Stimulated activated CD4-positive, alpha-beta T cell treated with anti-CD3 and anti-CD28 coated beads, Interleukin-1b, Interleukin-23, amount 100 ng/mL, for 4 hours (primary cell): ENCODE results near the gene WDR5.

Experiments
- DNase-seq, 2 donors: peaks; one replicate each; pipeline ENCODE4 v3.0.0-alpha.2; 2020; ENCODE audit warnings: low read depth in 2 of 2

The WDR5 gene

GRCh38 chr9:134173127-134174072, 37.5 kb downstream of the WDR5 start:
- no peak for DNase-seq

GRCh38 chr9:134174073-134174449, 38.2 kb downstream of the WDR5 start:
- no peak for DNase-seq

- DNase-seq, result no peak
Measured at GRCh38 chr9:134174526-134175290, 38.8 kb downstream of the WDR5 start.

- no peak for DNase-seq
Measured at GRCh38 chr9:134175291-134175807, 39.5 kb downstream of the WDR5 start.

- DNase-seq, result no peak
Measured at GRCh38 chr9:134175808-134176598, 40.1 kb downstream of the WDR5 start.

- DNase-seq, result no peak
Measured at GRCh38 chr9:134176599-134176968, 40.7 kb downstream of the WDR5 start.

GRCh38 chr9:134177186-134177585, 41.3 kb downstream of the WDR5 start:
- no peak for DNase-seq

DNA sequence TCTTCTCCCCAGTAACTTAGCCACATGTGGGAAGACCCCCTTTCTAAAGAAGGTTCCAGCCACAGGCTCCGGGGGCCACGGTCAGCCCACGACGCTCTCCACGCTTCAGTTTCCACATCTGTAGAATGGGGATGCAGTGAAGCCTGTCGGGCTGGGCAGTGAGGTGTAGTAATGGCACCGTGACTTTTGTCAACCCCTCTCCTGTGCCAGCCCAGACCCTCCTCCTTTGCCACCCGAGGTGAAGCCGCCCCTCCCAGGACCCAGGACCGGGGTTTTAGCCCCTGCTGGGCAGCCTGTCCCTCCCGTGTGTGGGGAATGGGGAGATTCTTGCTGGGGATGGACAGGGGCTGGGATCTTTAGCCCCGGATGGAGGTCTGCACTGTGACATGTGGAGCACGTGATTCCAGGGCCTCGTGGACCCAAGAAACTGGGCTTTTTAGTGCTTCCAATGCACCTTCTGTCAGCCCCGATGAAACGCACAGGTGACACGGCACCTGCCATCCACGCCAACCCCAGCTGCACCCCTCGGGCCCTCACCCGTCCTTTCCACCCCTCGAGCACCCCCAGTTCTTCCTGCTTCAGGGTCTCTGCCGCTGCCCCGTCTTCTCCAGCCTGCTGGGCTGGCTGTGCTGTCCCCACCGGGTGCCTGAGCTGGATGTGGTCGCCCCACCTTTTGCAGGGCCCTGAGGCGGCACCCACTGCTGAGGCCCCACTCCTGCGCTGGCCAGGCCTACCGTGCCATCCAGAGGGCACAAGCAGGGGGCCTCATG, 41.9 kb downstream of the WDR5 start:
- no peak for DNase-seq

DNA sequence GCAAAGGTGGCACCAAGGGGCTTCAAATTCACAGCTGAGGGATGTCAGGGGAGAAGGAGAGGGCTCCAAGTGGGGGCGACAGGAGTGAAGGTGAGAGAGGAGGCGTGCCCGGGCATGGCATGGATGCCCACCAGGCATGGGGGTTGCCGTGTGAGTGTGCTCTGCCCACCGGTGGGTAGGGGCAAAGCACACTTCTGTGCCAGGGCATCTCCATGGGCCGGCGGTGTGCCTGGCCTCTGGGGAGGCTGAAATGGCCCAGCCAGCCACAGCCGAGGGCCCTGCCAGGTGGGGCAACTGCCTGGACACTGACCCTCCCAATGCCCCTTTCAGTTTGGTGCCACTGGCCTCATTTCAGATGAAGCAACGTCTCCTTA, 42.5 kb downstream of the WDR5 start:
- DNase-seq, result no peak

DNA sequence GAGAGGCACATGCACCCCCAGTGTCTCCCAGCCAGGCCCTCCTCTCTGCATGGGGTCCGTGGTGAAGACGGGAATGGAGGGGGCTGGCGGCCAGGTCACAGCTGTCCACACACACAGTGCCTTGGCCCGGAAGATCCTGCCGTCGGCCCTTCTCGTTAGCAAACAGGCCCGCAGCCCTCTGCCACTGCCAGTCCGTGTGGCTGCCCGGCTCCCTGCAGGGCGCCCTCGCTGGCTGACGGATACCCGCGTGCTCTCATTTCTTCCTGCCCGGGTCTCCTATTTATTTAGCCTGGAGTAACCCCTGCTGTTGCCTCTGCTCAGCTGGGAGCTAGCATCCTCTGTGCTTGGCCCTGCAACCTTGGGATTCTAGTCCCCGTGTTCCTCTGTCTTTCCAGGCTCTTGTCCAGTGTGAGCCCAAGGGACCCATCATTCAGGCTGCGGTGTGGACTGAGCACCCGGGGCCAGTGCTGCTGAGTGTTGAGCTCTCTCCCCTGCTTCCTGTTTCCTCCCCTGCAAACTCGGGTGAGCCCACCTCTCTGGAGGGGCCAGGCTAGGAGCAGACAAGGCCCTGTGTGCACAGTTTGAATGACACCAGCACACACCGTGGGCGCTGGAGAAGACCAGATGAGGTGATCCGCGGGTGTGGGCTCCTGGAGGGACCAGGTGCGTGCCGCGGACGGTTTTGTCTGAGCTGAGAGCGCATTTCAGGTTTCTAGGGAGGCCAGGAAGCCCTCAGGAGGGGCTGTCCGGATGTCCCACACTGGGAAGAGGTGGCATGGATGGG, 43.1 kb downstream of the WDR5 start:
- DNase-seq, result no peak

DNA sequence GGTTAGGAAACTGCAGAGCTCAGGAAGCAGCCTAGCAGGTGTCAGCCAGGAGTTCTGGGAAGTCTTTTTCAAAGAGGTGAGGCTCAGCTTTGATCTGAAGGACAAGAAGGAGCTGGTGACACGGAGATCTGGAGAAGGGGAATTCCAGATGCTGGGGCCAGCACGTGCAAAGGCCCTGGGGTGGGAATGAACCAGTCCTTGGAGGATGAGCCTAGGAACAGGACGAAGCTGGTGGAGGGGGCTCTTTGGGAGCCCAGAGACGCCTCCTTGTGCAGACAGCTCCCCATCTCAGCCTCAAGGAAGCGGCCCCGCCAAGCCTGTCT, 43.7 kb downstream of the WDR5 start:
- no peak for DNase-seq

GRCh38 chr9:134179918-134180785, 44.3 kb downstream of the WDR5 start:
- no peak for DNase-seq

DNA sequence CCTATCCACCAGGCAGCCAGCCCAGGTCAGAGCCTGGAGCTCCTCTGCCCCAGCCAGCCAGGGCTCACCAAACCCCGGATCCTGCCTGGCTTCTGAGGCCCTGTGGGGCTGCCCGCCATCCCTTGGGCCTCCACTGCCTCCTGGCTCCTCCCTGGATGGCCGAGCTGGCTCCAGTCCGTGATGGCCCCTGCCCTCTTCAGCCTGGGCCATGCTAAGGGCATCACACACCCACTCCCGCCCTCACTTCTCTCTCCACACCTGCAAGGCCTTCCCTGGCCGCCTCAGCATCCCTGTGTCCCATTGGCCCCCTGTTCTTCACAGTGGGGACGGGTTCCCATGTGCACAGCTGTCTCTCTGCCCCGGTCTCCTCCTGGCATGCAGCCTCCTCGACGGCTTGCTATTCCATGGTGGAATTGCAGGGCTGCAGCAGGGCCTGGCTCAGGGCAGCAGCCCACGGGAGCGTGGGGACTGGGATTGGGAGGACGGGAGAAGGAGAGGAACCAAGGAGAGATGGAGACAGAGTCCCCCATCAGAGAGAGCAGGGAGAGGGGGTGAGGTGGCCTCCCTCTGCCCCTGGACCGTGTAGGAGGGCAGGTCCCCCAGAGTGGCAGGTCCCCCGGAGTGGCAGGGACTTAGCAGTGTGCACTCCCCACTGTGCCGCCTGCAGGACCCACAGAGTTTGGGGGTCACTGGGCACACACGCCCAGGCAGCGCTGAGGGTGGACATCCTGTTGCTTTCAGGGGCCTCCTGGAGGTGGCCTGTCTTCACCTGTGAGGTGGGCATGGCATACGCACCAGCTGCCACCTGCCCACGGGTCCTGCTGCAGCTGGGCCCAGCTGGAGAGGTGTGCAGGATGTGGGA, 45.1 kb downstream of the WDR5 start:
- DNase-seq, result no peak

GRCh38 chr9:134181648-134182034, 45.8 kb downstream of the WDR5 start:
- no peak for DNase-seq

GRCh38 chr9:134182554-134183085, 46.7 kb downstream of the WDR5 start:
- no peak for DNase-seq

DNA sequence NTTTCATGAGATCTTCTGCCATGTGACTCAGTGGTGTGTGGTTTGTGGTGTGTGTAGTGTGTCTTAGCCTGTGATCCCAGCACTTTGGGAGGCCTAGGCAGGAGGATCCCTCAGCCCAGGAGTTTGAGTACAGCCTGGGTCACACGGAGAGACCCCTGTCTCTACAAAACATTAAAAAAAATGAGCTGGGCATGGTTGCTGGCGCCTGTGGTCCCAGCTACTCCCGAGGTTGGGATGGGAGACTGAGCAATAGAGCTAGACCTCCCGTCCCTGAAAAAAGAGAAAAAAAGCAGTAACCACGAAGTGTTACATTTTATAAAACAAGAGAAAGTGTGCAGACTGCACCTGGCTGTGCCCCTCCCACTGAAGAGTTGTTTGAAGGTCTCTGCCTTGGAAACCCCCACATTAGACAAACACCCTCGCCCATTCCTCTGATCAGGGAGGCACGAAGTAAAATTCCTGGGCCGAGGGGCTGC, 49.7 kb downstream of the WDR5 start:
- DNase-seq, result no peak

DNA sequence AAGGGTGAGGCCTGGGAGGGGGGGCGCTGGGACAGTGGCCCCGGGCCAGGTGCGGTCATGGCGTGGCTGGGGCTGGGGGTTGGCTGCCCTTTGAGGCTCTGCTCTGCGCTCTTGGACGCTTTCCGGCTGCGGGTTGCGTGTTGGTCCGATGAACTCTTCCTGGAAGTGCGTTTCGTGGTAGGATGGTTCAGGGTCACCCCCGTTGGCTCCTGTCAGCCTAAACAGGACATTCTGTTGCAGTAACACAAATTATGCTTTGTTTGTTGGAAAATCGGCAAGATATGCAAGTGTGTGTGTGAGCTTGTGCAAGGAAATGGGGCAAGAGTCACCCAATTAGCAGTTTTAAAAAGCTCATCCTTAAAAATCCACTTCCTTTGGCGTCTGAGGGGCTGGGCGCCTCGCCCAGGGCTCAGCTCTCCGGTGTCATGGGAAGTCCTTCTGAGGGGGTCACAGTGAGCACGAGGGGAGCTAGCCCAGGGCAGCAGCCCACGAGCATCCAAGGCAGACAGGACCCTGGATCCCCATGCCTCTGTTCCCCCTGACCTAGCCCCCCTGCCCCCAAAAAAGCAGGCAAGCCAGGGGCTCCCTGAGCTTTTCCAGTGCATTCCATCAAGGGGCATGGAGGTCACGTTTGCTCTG, 50.7 kb downstream of the WDR5 start:
- no peak for DNase-seq

DNA sequence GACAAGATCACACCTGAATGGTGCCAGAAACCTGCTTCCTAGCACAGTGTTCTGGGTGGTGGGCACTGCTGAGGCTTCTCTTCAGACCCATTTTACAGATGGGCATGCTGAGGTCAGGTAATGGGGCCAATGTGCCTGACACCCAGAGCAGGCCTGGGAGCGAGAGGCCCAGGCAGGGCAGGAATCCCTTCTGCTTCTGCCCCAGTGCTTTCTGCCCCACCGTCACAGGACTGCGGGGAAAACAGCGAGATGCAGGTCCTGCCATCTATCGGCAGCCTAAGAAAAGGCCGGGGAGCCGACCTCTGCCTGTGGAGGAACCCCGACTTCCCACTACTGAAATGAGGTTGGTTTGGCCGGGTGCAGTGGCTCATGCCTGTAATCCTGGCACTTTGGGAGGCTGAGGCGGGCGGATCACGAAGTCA, 51.2 kb downstream of the WDR5 start:
- no peak for DNase-seq
